GM04503 (cell line): ENCODE measurements around the gene F11.
"Not testable (repeated sequence)": the region's sequence is repeated elsewhere in the genome, so short reads cannot be mapped to it uniquely, and the experiment has no call there.

Experiments
- DNase-seq: peaks from one replicate; pipeline ENCODE4 v3.0.0-alpha.2; 2012; ENCODE audit warnings: low read depth

The F11 gene

DNA sequence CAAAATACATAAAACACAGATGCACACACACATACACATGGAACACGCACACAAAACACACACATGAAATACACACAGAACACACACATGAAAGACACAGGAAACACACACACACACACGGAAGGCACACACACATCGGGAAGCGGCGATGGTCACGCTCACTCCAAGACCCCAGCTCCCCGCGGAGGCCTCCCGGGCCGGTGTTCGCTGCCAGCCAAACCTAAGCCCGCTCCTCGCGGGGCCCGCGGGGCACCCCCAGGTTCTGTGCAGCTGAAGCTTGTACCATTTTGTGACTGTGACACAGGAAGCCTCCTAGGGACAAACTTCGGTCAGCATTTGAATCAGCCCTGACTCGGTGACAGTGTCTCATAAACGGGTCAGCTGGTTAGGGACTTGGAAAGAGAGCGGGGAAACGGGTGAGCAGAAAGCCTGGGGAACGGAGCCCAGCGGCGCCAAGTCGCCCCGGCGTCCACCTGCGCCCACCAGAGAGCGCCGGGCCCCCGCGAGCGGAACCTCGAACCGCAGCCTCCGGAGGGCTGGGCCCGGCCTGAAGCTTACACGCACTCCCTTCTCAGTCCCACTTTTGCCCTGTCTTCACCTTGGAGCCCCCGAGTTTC is 32.1 kb downstream of the F11 start:
- DNase-seq: no peak

DNA sequence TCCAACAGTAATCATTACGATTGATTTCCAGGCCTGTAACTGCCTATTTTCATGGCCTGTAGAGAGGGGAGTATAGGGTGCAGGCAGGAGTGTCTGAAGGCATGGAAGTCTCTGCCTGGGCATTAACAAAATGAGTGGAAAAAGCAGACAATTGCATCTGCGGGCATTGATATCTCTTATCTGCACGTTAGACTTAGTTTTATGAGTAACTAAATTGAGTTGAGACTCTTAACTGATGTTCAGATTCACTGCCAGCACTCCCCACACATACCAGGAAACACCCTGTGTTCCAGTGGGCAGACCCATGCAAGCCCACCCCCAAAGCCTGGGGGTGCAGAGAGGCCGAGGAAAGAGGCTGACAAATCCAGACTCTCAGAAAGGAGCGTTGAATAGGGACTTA is 33.3 kb downstream of the F11 start:
- no peak for DNase-seq

DNA sequence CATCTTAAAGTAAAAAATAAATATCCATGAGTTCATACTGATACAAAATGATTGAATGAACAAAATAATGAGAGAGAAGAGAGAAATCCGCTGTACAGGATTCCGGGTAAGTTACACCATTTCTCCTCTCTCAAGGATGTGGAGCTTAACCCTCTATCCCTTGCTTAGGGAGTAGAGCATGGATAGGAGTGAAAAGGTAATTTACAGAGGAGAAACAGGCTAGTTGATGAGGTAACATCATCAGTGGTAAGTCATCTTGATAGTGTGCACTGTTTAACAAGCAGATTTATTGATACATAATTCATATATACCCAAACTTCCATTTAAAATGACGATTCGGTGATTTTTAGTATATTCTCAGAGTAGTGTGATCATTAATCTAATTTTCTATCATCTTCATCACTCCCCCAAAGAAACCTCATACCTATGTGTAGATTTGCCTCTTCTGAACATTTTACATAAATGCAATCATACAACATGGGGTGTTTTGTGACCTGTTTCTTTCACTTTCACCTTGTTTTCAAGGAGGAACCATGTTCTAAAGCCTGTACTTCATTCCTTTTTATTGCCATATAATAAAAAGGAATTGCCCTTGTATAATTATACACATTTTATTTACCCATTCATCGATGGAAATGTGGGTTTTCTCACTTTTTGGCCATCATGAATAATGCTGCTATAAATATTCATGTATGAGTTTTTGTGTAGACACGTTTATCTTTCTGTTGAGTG is 34.8 kb downstream of the F11 start:
- no peak for DNase-seq

- no peak for DNase-seq
These were observed 38.2 kb downstream of the F11 start for GRCh38 chr4:186304216-186304615.

DNA sequence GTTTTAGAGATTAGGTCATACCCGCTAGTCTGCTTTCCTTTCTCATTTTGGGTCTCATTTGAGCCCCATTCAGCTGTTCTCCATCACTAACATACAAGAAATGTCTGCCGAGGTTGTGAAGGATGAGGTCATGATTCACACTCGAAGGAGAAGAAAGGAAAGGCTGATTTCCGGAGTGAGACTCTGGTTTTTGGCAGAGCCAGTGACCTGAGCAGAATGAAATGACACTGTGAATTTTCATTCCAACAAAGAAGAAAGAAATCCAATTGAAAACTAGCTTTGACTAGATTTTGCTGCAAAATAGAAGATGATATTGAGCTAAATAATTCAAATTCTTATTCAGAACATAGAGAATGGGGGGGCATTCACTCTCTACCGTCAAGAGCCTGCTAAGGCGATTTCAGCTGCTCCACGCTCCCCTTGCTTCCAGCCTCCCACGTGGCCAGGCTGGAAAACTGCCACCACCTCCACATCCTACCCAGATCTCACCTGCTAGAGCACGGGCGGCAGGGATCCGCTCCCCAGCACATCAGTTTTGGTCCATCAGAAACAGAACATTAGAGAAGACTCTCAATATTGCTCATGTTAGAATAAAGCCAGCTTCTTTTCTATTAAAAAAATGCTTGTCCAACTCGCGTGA is 39.0 kb downstream of the F11 start:
- no peak for DNase-seq

- DNase-seq: no peak
These were observed 41.5 kb downstream of the F11 start for GRCh38 chr4:186307497-186307896.

DNA sequence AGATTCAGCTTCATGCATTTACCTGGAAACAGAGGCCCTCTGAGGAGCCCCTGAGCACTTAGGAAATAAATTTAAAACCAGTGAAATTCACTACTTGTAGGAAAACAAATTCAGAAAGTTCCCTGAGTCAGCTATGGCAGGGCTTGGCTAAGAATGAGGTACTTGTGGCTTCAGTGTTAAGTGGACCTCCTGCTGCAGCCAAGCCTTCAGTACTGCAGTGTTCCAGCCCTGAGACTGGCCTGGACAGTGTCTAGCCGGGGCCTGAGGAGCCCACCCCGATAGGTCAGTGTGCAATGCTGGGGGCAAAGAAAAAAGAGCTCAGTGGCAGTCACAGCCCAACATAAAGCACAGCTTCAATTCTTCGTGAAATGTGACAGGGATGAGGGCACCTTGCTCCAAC is 41.9 kb downstream of the F11 start:
- DNase-seq: no peak

- no peak for DNase-seq
These were observed 52.5 kb downstream of the F11 start for GRCh38 chr4:186318481-186318880.

DNA sequence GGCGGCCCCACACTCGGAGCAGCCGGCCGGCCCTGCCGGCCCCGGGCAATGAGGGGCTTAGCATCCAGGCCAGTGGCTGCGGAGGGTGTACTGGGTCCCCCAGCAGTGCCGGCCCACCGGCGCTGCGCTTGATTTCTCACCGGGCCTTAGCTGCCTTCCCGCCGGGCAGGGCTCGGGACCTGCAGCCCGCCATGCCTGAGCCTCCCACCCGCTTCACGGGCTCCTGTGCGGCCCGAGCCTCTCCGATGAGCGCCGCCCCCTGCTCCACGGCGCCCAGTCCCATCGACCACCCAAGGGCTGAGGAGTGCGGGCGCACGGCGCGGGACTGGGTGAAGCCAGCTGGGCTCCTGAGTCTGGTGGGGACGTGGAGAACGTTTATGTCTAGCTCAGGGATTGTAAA is 58.7 kb downstream of the F11 start:
- not testable (repeated sequence) for DNase-seq

DNA sequence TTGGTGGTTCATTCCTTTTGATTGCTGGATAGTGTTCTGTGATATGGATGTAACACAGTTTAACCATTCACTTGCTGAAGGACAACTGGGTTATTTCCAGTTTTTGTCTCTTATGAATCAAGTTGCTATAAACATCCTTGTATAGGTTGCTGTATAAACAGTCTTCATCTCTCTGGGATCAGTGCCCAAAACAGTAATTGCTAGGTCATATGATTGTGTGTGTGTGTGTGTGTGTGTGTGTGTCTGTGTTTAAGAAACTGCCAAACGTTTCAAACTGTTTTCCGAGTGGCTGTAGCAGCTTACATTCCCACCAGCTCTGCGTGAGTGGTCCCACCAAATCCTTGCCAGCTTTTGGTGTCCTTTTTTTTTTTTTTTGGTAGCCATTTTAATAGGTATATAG is 60.4 kb downstream of the F11 start:
- no peak for DNase-seq

DNA sequence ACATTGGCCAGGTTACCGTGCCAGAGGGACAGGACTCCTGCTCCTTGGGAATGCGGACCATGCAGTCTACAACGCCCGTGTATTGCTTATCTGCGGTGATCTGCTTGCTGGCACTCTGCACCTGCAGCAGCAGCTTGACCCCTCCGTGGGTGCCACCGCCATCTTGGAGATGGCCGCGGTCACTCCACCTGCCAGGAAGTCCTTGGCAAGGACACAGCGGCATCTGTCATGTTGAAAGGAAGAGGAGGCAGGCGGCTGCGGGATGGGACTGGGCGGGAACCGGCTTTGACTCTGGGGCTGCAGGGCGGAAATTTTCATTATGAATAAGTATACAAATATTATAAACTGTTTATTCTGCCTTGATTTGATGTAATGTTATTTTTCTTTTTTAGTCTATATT is 63.4 kb downstream of the F11 start:
- DNase-seq: no peak

- DNase-seq: no peak
These were observed 64.4 kb downstream of the F11 start for GRCh38 chr4:186330368-186330767.

DNA sequence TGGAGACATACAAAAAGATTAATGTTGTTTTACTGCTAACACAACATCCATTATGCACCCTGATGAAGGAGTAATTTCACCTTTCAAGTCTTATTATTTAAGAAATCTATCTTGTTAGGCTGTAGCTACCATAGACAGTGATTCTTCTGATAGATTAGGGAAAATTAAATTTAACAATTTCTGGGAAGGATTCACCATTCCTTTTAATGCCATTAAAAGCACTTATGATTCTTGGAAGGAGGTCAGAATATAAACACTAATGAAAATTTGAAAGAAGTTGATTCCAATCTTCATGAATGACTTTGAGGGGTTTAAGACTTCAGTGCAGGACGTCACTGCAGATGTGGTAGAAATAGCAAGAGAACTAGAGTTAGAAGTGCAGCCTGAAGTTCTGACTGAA is 69.8 kb downstream of the F11 start:
- no peak for DNase-seq
